ENCODE results near the gene SLC34A1. TPM values are rescaled to one million over a fixed set of nuclear protein-coding genes. Genes with fewer than 3 reads are reported as not detected.

The SLC34A1 gene
- total and polyA plus RNA-seq, 2 experiments from 2014 or later, result not detected

GRCh38 chr5:177378884-177379883, 5.0 kb upstream of the SLC34A1 start:
- DNase-seq (ENCODE audit: low read depth in 1 of 2, low spot score in 1 of 2), result peak in 1 of 2 donors; percentile 64
- peaks cover 9% of the 10 kb centered on the region for H3K27me3 ChIP-seq
- TF ChIP-seq, protein P1, sequence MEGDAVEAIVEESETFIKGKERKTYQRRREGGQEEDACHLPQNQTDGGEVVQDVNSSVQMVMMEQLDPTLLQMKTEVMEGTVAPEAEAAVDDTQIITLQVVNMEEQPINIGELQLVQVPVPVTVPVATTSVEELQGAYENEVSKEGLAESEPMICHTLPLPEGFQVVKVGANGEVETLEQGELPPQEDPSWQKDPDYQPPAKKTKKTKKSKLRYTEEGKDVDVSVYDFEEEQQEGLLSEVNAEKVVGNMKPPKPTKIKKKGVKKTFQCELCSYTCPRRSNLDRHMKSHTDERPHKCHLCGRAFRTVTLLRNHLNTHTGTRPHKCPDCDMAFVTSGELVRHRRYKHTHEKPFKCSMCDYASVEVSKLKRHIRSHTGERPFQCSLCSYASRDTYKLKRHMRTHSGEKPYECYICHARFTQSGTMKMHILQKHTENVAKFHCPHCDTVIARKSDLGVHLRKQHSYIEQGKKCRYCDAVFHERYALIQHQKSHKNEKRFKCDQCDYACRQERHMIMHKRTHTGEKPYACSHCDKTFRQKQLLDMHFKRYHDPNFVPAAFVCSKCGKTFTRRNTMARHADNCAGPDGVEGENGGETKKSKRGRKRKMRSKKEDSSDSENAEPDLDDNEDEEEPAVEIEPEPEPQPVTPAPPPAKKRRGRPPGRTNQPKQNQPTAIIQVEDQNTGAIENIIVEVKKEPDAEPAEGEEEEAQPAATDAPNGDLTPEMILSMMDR (IDR thresholded peaks at IDR 0.05; ENCODE audit: low read depth, low read length), result no peak
- no peaks in the 10 kb centered on the region for H3K4me1 ChIP-seq (ENCODE audit: low read depth)
- no peak overlapping the region for H3K27ac ChIP-seq
- no peaks in the 10 kb centered on the region for H3K9me3 ChIP-seq (ENCODE audit: low read depth)
- no peaks in the 10 kb centered on the region for H3K36me3 ChIP-seq
- no peak overlapping the region for H3K4me3 ChIP-seq

- peaks cover 9% of the 10 kb centered on the region for H3K27me3 ChIP-seq
- no peak overlapping the region for H3K27ac ChIP-seq
- no peak for DNase-seq (ENCODE audit: low read depth in 1 of 2, low spot score in 1 of 2)
Measured at GRCh38 chr5:177380805-177381126, 3.5 kb upstream of the SLC34A1 start.

DNA sequence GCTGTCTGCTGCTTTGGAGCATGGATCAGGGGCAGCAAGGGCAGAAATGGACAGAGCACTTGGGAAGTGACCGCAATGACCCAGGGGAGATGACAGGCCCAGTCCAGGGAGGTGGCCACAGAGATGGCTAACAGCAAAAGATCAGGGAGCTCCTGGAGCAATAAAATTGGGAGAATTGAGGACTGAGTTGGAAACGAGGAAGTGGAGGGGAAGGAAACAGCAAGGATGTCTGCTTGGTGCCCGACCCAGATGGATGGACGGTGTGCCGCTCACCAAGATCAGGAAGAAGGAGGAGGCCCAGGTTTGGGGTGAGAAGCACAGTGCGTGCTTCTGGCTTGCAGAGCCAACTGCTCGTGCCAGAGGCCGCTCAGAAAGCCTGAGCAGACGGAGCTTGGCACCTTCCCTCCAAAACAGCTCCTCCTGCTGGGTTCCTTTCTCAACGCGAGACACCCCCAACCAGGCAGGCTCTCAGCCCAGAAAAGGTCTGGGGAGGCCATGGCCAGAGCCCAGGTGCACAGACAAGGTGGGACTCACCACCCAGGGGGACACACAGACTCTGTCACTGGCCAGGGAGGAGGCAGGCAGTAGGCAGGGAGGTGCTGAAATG, 1.7 kb upstream of the SLC34A1 start:
- Histone ChIP-seq H3K27ac (no peak overlapping the region), H3K4me1 (ENCODE audit: low read depth) (no peaks in the 10 kb centered on the region), H3K36me3 (no peaks in the 10 kb centered on the region), H3K27me3 (peaks cover 20% of the 10 kb centered on the region), H3K9me3 (ENCODE audit: low read depth) (no peaks in the 10 kb centered on the region), H3K4me3 (no peak overlapping the region)
- peak; percentile 39 to 51 for DNase-seq (ENCODE audit: low read depth in 1 of 2, low spot score in 1 of 2)
- TF ChIP-seq, protein P1 (IDR thresholded peaks at IDR 0.05; ENCODE audit: low read depth, low read length), result peak; percentile 46

More at GRCh38 chr5:177380805-177381126, 3.5 kb upstream of the SLC34A1 start:
- no peaks in the 10 kb centered on the region for H3K4me1 ChIP-seq (ENCODE audit: low read depth)
- TF ChIP-seq, protein P1 (IDR thresholded peaks at IDR 0.05; ENCODE audit: low read depth, low read length), result no peak
- no peak overlapping the region for H3K4me3 ChIP-seq
- H3K36me3 ChIP-seq, result no peaks in the 10 kb centered on the region
- no peaks in the 10 kb centered on the region for H3K9me3 ChIP-seq (ENCODE audit: low read depth)

- no peaks in the 10 kb centered on the region for H3K9me3 ChIP-seq (ENCODE audit: low read depth)
- DNase-seq (ENCODE audit: low read depth in 1 of 2, low spot score in 1 of 2), result no peak
- no peak overlapping the region for H3K4me3 ChIP-seq
- H3K4me1 ChIP-seq (ENCODE audit: low read depth), result no peaks in the 10 kb centered on the region
- H3K36me3 ChIP-seq, result no peaks in the 10 kb centered on the region
- no peak overlapping the region for H3K27ac ChIP-seq
- peaks cover 20% of the 10 kb centered on the region for H3K27me3 ChIP-seq
- TF ChIP-seq, protein P1 (IDR thresholded peaks at IDR 0.05; ENCODE audit: low read depth, low read length), result no peak
Measured at GRCh38 chr5:177383181-177383580, 1.1 kb upstream of the SLC34A1 start.

DNA sequence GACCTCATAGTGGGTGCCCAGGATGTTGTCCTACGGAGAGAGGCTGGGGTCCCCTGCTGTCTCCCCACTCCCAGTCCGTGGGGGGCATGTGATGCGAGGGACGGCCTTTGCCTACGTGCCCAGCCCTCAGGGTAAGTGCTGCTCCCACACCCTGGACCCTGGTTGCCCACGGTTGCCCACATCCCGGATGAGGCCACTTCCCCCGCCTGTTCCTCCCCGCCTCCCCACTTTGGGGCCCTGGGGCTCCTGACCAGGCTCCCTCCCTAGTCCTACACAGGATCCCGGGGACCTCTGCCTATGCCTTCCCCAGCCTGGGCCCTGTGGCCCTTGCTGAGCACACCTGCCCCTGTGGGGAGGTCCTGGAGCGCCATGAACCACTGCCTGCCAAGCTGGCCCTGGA, 1.5 kb downstream of the SLC34A1 start:
- Histone ChIP-seq H3K27ac (no peak overlapping the region), H3K27me3 (peaks cover 30% of the 10 kb centered on the region), H3K36me3 (no peaks in the 10 kb centered on the region), H3K4me3 (no peak overlapping the region), H3K9me3 (ENCODE audit: low read depth) (no peaks in the 10 kb centered on the region), H3K4me1 (ENCODE audit: low read depth) (no peaks in the 10 kb centered on the region)
- DNase-seq (ENCODE audit: low read depth in 1 of 2, low spot score in 1 of 2), result no peak
- TF ChIP-seq, protein P1 (IDR thresholded peaks at IDR 0.05; ENCODE audit: low read depth, low read length), result no peak
